ENCODE measurements around the gene ELOVL6. TPM values are rescaled to one million over a fixed set of nuclear protein-coding genes. Genes with fewer than 3 reads are reported as not detected.
"Not testable (repeated sequence)": the region's sequence is repeated elsewhere in the genome, so short reads cannot be mapped to it uniquely, and the experiment has no call there.

ELOVL6 gene
- total RNA-seq, 4 donors from 2014 or later, result 11.3 to 31.6 (median 24.2) TPM

GRCh38 chr4:110196206-110196870 is 2.1 kb downstream of the ELOVL6 start:
- WGBS, result 2% methylated on average over 6 of the region's 58 CpGs
- no peaks in the 10 kb centered on the region for H3K9me3 ChIP-seq
- H3K27ac ChIP-seq, result peak overlapping the region; percentile 95
- TF ChIP-seq, protein P1, sequence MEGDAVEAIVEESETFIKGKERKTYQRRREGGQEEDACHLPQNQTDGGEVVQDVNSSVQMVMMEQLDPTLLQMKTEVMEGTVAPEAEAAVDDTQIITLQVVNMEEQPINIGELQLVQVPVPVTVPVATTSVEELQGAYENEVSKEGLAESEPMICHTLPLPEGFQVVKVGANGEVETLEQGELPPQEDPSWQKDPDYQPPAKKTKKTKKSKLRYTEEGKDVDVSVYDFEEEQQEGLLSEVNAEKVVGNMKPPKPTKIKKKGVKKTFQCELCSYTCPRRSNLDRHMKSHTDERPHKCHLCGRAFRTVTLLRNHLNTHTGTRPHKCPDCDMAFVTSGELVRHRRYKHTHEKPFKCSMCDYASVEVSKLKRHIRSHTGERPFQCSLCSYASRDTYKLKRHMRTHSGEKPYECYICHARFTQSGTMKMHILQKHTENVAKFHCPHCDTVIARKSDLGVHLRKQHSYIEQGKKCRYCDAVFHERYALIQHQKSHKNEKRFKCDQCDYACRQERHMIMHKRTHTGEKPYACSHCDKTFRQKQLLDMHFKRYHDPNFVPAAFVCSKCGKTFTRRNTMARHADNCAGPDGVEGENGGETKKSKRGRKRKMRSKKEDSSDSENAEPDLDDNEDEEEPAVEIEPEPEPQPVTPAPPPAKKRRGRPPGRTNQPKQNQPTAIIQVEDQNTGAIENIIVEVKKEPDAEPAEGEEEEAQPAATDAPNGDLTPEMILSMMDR (IDR thresholded peaks at IDR 0.05), result no peak
- no peak for TF ChIP-seq EP300 (IDR thresholded peaks at IDR 0.05)
- TF ChIP-seq POLR2AphosphoS5 (IDR thresholded peaks at IDR 0.05), result no peak
- TF ChIP-seq POLR2A (IDR thresholded peaks at IDR 0.05), result no peak
- peak in 1 of 2 donors; percentile 69 for DNase-seq (ENCODE audit: low spot score in 2 of 2)
- peaks cover 16% of the 10 kb centered on the region for H3K4me1 ChIP-seq
- peak overlapping the region; percentile 97 for H3K4me3 ChIP-seq
- H3K27me3 ChIP-seq, result no peaks in the 10 kb centered on the region
- H3K36me3 ChIP-seq, result no peaks in the 10 kb centered on the region

DNA sequence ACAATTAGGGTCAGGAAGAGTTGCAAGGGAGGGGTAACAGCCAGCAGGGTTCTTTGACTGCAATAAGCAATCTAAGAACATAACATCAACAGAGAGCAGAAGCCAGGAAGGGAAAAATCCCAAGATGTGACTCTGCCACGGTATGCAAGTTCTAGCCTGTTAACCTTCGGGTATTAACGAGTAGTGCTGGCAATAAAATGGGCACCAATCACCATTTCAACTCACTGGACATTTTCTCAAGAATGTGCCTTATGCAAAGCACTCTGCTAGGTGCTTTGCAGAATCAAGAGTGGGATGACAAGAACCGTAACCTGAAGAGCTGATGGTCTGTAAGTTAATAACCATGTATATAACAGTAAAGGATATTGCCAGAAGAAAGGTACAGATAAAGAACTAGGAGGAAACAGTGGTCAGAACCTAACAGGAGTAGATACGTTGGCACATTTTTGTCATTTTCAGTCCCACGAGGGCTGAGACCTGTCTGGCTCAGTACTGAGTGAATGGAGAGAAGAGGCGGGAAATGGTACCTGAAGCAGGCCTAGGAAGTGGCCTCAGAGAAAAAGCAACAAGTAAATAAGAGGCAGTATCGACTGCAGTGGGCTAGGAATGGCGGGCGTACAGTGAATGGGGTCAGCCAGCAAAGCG is 2.7 kb downstream of the ELOVL6 start:
- no peaks in the 10 kb centered on the region for H3K27me3 ChIP-seq
- H3K4me3 ChIP-seq, result peak overlapping the region; percentile 97
- DNase-seq (ENCODE audit: low spot score in 2 of 2), result no peak
- TF ChIP-seq POLR2AphosphoS5 (IDR thresholded peaks at IDR 0.05), result no peak
- TF ChIP-seq, protein P1 (IDR thresholded peaks at IDR 0.05), result no peak
- no peak for TF ChIP-seq POLR2A (IDR thresholded peaks at IDR 0.05)
- WGBS, result 13% methylated on average over 11 of the region's 11 CpGs
- no peaks in the 10 kb centered on the region for H3K9me3 ChIP-seq
- no peaks in the 10 kb centered on the region for H3K36me3 ChIP-seq
- peaks cover 16% of the 10 kb centered on the region for H3K4me1 ChIP-seq
- H3K27ac ChIP-seq, result peak overlapping the region; percentile 95

DNA sequence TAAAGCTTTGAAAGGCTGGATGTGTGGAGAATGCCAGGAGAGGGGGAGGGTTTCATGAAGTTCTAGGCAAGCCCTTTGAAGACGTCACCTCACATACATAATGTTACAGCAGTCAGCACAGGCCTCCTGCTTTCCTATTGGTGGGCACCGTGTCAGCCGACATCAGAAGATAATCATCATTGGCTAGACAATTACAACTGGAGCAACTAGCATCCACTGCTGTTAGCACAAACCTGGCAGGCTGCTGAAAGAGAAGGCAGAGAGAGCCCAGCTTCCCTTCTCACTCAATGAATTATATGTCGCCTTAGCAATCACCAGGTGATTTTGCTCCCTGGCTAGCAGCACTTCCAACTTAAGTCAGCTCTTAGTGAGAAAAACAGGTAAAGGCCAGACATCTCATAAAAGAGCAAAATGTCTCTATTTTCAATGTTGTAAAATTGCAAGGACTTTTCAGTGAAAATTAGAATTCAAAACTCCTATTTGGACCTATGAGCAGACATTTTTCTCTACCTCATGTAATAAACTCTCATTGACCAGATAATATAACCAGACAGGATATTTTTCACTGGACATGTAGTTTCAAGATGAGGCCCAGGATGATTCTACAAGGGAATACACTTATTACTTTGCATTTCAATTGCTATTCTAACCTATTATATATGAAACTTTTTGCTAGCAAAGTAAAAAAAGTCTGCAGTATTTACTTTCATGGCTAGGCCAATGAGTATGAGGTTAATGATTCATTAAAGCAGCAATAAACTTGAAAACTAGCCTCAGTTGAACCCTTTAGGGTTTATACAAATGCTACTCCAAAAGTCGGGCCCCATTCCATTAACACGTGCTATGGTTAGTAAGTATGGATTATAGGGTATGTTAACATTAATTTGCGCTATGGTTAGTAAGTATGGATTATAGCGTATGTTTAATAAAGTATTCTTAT is 4.3 kb downstream of the ELOVL6 start:
- 59% methylated on average over 8 of the region's 8 CpGs for WGBS
- Histone ChIP-seq H3K27ac (no peak overlapping the region), H3K4me1 (peaks cover 14% of the 10 kb centered on the region), H3K36me3 (no peaks in the 10 kb centered on the region), H3K4me3 (no peak overlapping the region), H3K9me3 (no peaks in the 10 kb centered on the region), H3K27me3 (no peaks in the 10 kb centered on the region)
- peak in 1 of 2 donors; percentile 73 for DNase-seq (ENCODE audit: low spot score in 2 of 2)
- no peak for TF ChIP-seq POLR2AphosphoS5 (IDR thresholded peaks at IDR 0.05)
- no peak for TF ChIP-seq EP300 (IDR thresholded peaks at IDR 0.05)
- no peak for TF ChIP-seq POLR2A (IDR thresholded peaks at IDR 0.05)
- TF ChIP-seq, protein P1 (IDR thresholded peaks at IDR 0.05), result no peak

- H3K4me1 ChIP-seq; H3K27ac ChIP-seq; DNase-seq (ENCODE audit: low spot score in 2 of 2); H3K36me3 ChIP-seq; H3K4me3 ChIP-seq; H3K9me3 ChIP-seq; H3K27me3 ChIP-seq: not testable (repeated sequence)
- 71% methylated on average over 7 of the region's 7 CpGs for WGBS
These were observed 5.1 kb downstream of the ELOVL6 start for GRCh38 chr4:110193287-110193686.

GRCh38 chr4:110190249-110190648 is 8.2 kb downstream of the ELOVL6 start:
- H3K4me3 ChIP-seq, result no peak overlapping the region
- TF ChIP-seq POLR2A (IDR thresholded peaks at IDR 0.05) (no peak), POLR2AphosphoS5 (IDR thresholded peaks at IDR 0.05) (no peak), EP300 (IDR thresholded peaks at IDR 0.05) (no peak)
- TF ChIP-seq, protein P1 (IDR thresholded peaks at IDR 0.05), result no peak
- no peaks in the 10 kb centered on the region for H3K9me3 ChIP-seq
- 86% methylated on average over 5 of the region's 5 CpGs for WGBS
- H3K4me1 ChIP-seq, result peaks cover 1% of the 10 kb centered on the region
- no peak overlapping the region for H3K27ac ChIP-seq
- no peaks in the 10 kb centered on the region for H3K27me3 ChIP-seq
- DNase-seq (ENCODE audit: low spot score in 2 of 2), result no peak
- H3K36me3 ChIP-seq, result no peaks in the 10 kb centered on the region
